Liver (tissue), 9 donors: ENCODE results near the gene MTPN. TPM values are rescaled to one million over a fixed set of nuclear protein-coding genes. Genes with fewer than 3 reads are reported as not detected.

ENCODE experiments used
- DNase-seq: peaks from one replicate; pipeline ENCODE4 v3.0.0-alpha.2; 2017; ENCODE audit warnings: low spot score
- H3K27ac ChIP-seq, 2 donors: one replicate each; pipeline ENCODE4 v1.7.0; 2013; ENCODE audit warnings: inconsistent platforms in 2 of 2, low read length in 2 of 2, control low read depth in 1 of 2, low read depth in 1 of 2, mild to moderate bottlenecking in 1 of 2
- H3K27me3 ChIP-seq, 4 donors: one replicate each; pipeline versions ENCODE4 v1.6.1 to v1.7.0; 2013; ENCODE audit warnings: low read length in 3 of 4, inconsistent platforms in 1 of 4, mild to moderate bottlenecking in 1 of 4, moderate library complexity in 1 of 4; ENCODE audit not compliant: control insufficient read depth in 4 of 4, insufficient read depth in 4 of 4
- H3K36me3 ChIP-seq, 4 donors: one replicate each; pipeline versions ENCODE4 v1.6.1 to v1.7.0; 2013; ENCODE audit warnings: low read length in 3 of 4, mild to moderate bottlenecking in 3 of 4, low read depth in 1 of 4, moderate library complexity in 1 of 4; ENCODE audit not compliant: control insufficient read depth in 4 of 4, insufficient read depth in 3 of 4
- H3K4me1 ChIP-seq, 4 donors: one replicate each; pipeline versions ENCODE4 v1.6.1 to v1.7.0; 2013; ENCODE audit warnings: low read length in 3 of 4, mild to moderate bottlenecking in 3 of 4, moderate library complexity in 1 of 4; ENCODE audit not compliant: control insufficient read depth in 4 of 4, insufficient read depth in 4 of 4
- H3K4me3 ChIP-seq, 3 donors: one replicate each; pipeline versions ENCODE4 v1.6.1 to v1.7.0; 2013; ENCODE audit warnings: low read length in 3 of 3, control low read depth in 1 of 3, low read depth in 1 of 3, mild to moderate bottlenecking in 1 of 3
- H3K9ac ChIP-seq, 2 donors: one replicate each; pipeline ENCODE4 v1.7.0; 2013; ENCODE audit warnings: low read length in 2 of 2, mild to moderate bottlenecking in 2 of 2, moderate library complexity in 2 of 2, control low read depth in 1 of 2, low read depth in 1 of 2
- H3K9me3 ChIP-seq, 4 donors: one replicate each; pipeline versions ENCODE4 v1.6.1 to v1.7.0; 2013; ENCODE audit warnings: low read length in 3 of 4; ENCODE audit not compliant: control insufficient read depth in 4 of 4
- ATF3 ChIP-seq: IDR thresholded peaks from 2 replicates; pipeline ENCODE4 v1.6.1; 2016; ENCODE audit warnings: antibody characterized with exemption
- CTCF ChIP-seq: fragments of 150-350 bp; IDR thresholded peaks from 2 replicates; pipeline ENCODE4 v1.5.1; 2017; ENCODE audit warnings: improper control_type of control experiment, low read depth, low read length; ENCODE audit not compliant: missing input control
- EGR1 ChIP-seq, 2 donors: IDR thresholded peaks; 2 replicates each; pipeline ENCODE4 v1.6.1; 2016 to 2018; ENCODE audit warnings: antibody characterized with exemption in 2 of 2, low read depth in 2 of 2
- FOXA1 ChIP-seq: IDR thresholded peaks from 2 replicates; pipeline ENCODE4 v1.6.1; 2016; ENCODE audit warnings: antibody characterized with exemption
- FOXA2 ChIP-seq: IDR thresholded peaks from 2 replicates; pipeline ENCODE4 v1.6.1; 2016; ENCODE audit warnings: antibody characterized with exemption
- HNF4A ChIP-seq, 2 donors: conservative IDR thresholded peaks; 2 replicates each; pipeline ENCODE4 v1.6.1; 2016; ENCODE audit warnings: antibody characterized with exemption in 2 of 2, mild to moderate bottlenecking in 2 of 2
- HNF4G ChIP-seq: IDR thresholded peaks from 2 replicates; pipeline ENCODE4 v1.6.1; 2016; ENCODE audit warnings: antibody characterized with exemption
- JUND ChIP-seq, 2 donors: IDR thresholded peaks; 2 replicates each; pipeline ENCODE4 v1.6.1; 2016; ENCODE audit warnings: antibody characterized with exemption in 2 of 2
- MAX ChIP-seq: IDR thresholded peaks from 2 replicates; pipeline ENCODE4 v1.6.1; 2016; ENCODE audit warnings: antibody characterized with exemption
- NR2F2 ChIP-seq: IDR thresholded peaks from 2 replicates; pipeline ENCODE4 v1.6.1; 2016; ENCODE audit warnings: antibody characterized with exemption
- RAD21 ChIP-seq, 2 donors: IDR thresholded peaks; 2 replicates each; pipeline ENCODE4 v1.6.1; 2016; ENCODE audit warnings: antibody characterized with exemption in 2 of 2, mild to moderate bottlenecking in 2 of 2
- REST ChIP-seq: IDR thresholded peaks from 2 replicates; pipeline ENCODE4 v1.6.1; 2016; ENCODE audit warnings: antibody characterized with exemption, mild to moderate bottlenecking
- RXRA ChIP-seq, 2 donors: IDR thresholded peaks; 2 replicates each; pipeline ENCODE4 v1.6.1; 2017 to 2018; ENCODE audit warnings: antibody characterized with exemption in 2 of 2, mild to moderate bottlenecking in 1 of 2
- SP1 ChIP-seq: IDR thresholded peaks from 2 replicates; pipeline ENCODE4 v1.6.1; 2018; ENCODE audit warnings: antibody characterized with exemption, mild to moderate bottlenecking
- TAF1 ChIP-seq: conservative IDR thresholded peaks from 2 replicates; pipeline ENCODE4 v1.6.1; 2016; ENCODE audit warnings: antibody characterized with exemption, mild to moderate bottlenecking
- YY1 ChIP-seq: IDR thresholded peaks from 2 replicates; pipeline ENCODE4 v1.6.1; 2016; ENCODE audit warnings: antibody characterized with exemption, mild to moderate bottlenecking
- WGBS: extraction: QIAGEN DNeasy Blood & Tissue Kit; methylation state at CpG from one replicate; pipeline ENCODE4 v1.1.7; 2013; 5-methylcytosine and 5-hydroxymethylcytosine counted together
- polyA plus RNA-seq, 2 donors: library from polyadenylated mRNA; stranded (reverse) in 1 of 2; unstranded in 1 of 2; fragments of 200-250 nt in 1 of 2; fragments of >200 nt in 1 of 2; fragmentation: Nextera tagmentation in 1 of 2; extraction: Ambion mirVana in 1 of 2; gene quantifications; one replicate each; pipeline versions ENCODE4 v1.2.1 to v1.2.3, GENCODE V29; 2013 to 2015
- total RNA-seq, 2 donors: library from RNA; depleted of rRNA; stranded (reverse); fragments of >200 nt; gene quantifications; one replicate each; pipeline ENCODE4 v1.2.3, GENCODE V29; 2014
- donor health status: healthy.
- donor health status: healthy.
- donor health status: healthy.
- donor health status: healthy.
- donor health status: healthy.

MTPN gene
- total and polyA plus RNA-seq, 4 donors = 24.8 to 88.3 (median 32.8) TPM

GRCh38 chr7:135966341-135967043 lies 10.7 kb downstream of the MTPN start:
- Histone ChIP-seq H3K27ac (no peak overlapping the region), H3K27me3 (no peaks in the 10 kb centered on the region), H3K4me3 (no peak overlapping the region), H3K9ac (no peak overlapping the region), H3K36me3 (no peaks in the 10 kb centered on the region), H3K4me1 (peaks cover 2 to 7% (median 6%) of the 10 kb centered on the region in 4 donors), H3K9me3 (no peaks in the 10 kb centered on the region)
- no peak for DNase-seq
- TF ChIP-seq YY1 (no peak), FOXA2 (no peak), NR2F2 (no peak), HNF4G (no peak)
- WGBS = 92% methylated on average over 9 of the region's 9 CpGs

GRCh38 chr7:135965602-135966001 lies 11.6 kb downstream of the MTPN start:
- H3K4me3 ChIP-seq = no peak overlapping the region
- H3K9me3 ChIP-seq = no peaks in the 10 kb centered on the region
- 75% methylated on average over 1 of the region's 1 CpG for WGBS
- no peak overlapping the region for H3K27ac ChIP-seq
- H3K4me1 ChIP-seq = peaks cover 2 to 7% (median 5%) of the 10 kb centered on the region in 4 donors
- no peak overlapping the region for H3K9ac ChIP-seq
- TF ChIP-seq RXRA (IDR thresholded peaks at IDR 0.05) (peak in 1 of 2 donors; percentile 14), EGR1 (IDR thresholded peaks at IDR 0.05; ENCODE audit: low read depth in 2 of 2) (no peak), HNF4A (conservative IDR thresholded peaks at IDR 0.05) (peak in 1 of 2 donors; percentile 5)
- H3K27me3 ChIP-seq = no peaks in the 10 kb centered on the region
- H3K36me3 ChIP-seq = no peaks in the 10 kb centered on the region
- no peak for DNase-seq

GRCh38 chr7:135964791-135965190 lies 12.4 kb downstream of the MTPN start:
- H3K27ac ChIP-seq = no peak overlapping the region
- TF ChIP-seq CTCF (no peak), RAD21 (IDR thresholded peaks at IDR 0.05) (no peak), RXRA (IDR thresholded peaks at IDR 0.05) (no peak)

GRCh38 chr7:135964274-135964673 lies 12.9 kb downstream of the MTPN start:
- WGBS = 62% methylated on average over 2 of the region's 2 CpGs
- no peak for DNase-seq
- Histone ChIP-seq H3K9me3 (no peaks in the 10 kb centered on the region), H3K9ac (no peak overlapping the region), H3K36me3 (no peaks in the 10 kb centered on the region), H3K4me3 (no peak overlapping the region), H3K27ac (no peak overlapping the region), H3K27me3 (no peaks in the 10 kb centered on the region), H3K4me1 (peaks cover 2 to 7% (median 5%) of the 10 kb centered on the region in 4 donors)
- TF ChIP-seq CTCF = no peak
- no peak for TF ChIP-seq REST
- no peak for TF ChIP-seq FOXA1
- TF ChIP-seq ATF3 = no peak
- no peak for TF ChIP-seq SP1
- TF ChIP-seq JUND (IDR thresholded peaks at IDR 0.05) = no peak
- no peak for TF ChIP-seq HNF4A (conservative IDR thresholded peaks at IDR 0.05)
- no peak for TF ChIP-seq RAD21 (IDR thresholded peaks at IDR 0.05)
- TF ChIP-seq RXRA (IDR thresholded peaks at IDR 0.05) = no peak
- no peak for TF ChIP-seq MAX
- TF ChIP-seq TAF1 = no peak
- no peak for TF ChIP-seq FOXA2

More at GRCh38 chr7:135964791-135965190, 12.4 kb downstream of the MTPN start:
- 85% methylated on average over 1 of the region's 1 CpG for WGBS
- no peak for DNase-seq
- Histone ChIP-seq H3K27me3 (no peaks in the 10 kb centered on the region), H3K4me1 (peaks cover 2 to 7% (median 5%) of the 10 kb centered on the region in 4 donors), H3K9me3 (no peaks in the 10 kb centered on the region), H3K4me3 (no peak overlapping the region), H3K9ac (no peak overlapping the region), H3K36me3 (no peaks in the 10 kb centered on the region)
